Measurements from ENCODE around the gene MMP24. TPM values are rescaled to one million over a fixed set of nuclear protein-coding genes. Genes with fewer than 3 reads are reported as not detected.

The MMP24 gene
- total RNA-seq, 2 donors from 2014 or later = not detected

- DNase-seq (ENCODE audit: low spot score in 2 of 2) = no peak
- peak overlapping the region in 1 of 2 donors; percentile 81 for H3K27ac Mint-ChIP-seq
- H3K9me3 Mint-ChIP-seq = no peaks in the 10 kb centered on the region
- H3K36me3 Mint-ChIP-seq = no peaks in the 10 kb centered on the region
- no peak for ATAC-seq
Observed at GRCh38 chr20:35292504-35293285, 66.2 kb downstream of the MMP24 start.

DNA sequence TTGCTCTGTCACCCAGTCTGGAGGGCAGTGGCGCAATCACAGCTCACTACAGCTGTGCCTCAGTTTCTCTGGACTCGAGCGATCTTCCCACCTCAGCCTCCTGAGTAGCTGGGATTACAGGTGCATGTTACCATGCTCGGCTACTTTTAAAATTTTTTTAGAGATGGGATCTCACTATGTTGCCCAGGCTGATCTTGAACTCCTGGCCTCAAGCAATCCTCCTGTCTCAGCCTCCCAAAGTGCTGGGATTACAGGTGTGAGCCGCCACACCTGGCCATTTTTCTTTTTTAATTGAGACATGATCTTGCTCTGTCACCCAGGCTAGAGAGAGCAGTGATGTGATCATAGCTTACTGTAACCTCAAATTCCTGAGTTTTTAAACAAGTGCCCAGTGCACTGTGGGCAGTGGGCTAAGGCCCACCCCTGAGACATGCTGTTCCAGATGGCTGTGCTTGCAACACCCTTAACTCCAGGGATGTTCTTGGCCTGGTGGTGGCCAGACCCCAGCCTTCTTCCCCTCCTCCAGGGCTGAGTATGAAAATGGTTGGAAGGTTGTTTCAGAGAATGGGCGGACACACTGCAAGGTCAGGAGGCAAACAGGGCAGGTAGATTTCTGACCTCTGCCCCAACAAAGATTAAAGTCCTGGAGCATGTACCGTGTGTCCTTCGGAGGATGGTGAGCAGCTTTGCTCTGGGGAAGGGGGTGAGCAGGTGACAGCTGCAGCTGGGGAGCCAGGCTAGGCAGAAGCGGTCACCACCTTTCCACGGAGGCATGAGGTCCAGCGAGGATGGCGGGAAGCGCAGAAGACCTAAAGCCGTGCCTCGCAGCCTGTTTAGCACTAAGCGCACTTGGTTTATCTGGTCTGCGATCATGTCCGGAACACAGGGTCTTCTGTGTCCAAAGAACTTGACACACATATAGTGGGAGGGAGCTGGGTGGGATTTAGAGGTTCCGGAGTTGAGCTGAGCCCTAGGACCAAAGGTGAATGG, 67.1 kb downstream of the MMP24 start:
- no peak overlapping the region for H3K27ac Mint-ChIP-seq
- ATAC-seq (no peak), DNase-seq (ENCODE audit: low spot score in 2 of 2) (no peak)
- no peaks in the 10 kb centered on the region for H3K36me3 Mint-ChIP-seq
- no peaks in the 10 kb centered on the region for H3K9me3 Mint-ChIP-seq

DNA sequence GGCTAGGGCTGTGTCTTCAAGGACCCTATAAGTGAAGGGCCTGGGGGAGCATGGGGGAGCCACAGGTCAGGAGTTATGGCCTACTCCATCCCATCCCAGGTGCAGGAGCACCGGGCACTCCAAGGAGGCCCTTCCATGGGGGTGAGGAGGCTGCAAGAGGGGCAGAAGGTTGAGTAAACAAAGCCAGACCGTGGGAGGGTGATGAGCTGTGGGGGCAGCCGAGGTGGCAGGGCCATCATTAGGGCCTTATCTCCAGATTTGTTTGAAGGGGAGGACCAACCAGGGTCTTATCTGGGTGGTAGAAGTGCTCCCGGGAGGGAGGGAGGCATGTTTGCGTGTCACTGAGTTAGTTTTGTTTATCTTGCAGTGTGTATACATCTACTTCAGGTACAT, 67.8 kb downstream of the MMP24 start:
- Mint-ChIP-seq H3K36me3 (no peaks in the 10 kb centered on the region), H3K27ac (no peak overlapping the region), H3K9me3 (no peaks in the 10 kb centered on the region)
- DNase-seq (ENCODE audit: low spot score in 2 of 2) (no peak), ATAC-seq (no peak)

GRCh38 chr20:35295058-35295457, 68.6 kb downstream of the MMP24 start:
- Mint-ChIP-seq H3K36me3 (no peaks in the 10 kb centered on the region), H3K9me3 (no peaks in the 10 kb centered on the region), H3K27ac (no peak overlapping the region)
- ATAC-seq = no peak
- DNase-seq (ENCODE audit: low spot score in 2 of 2) = no peak

- DNase-seq (ENCODE audit: low spot score in 2 of 2) = no peak
- H3K36me3 Mint-ChIP-seq = no peaks in the 10 kb centered on the region
- H3K27ac Mint-ChIP-seq = no peak overlapping the region
- no peak for ATAC-seq
- no peaks in the 10 kb centered on the region for H3K9me3 Mint-ChIP-seq
Observed at GRCh38 chr20:35295674-35296073, 69.2 kb downstream of the MMP24 start.

DNA sequence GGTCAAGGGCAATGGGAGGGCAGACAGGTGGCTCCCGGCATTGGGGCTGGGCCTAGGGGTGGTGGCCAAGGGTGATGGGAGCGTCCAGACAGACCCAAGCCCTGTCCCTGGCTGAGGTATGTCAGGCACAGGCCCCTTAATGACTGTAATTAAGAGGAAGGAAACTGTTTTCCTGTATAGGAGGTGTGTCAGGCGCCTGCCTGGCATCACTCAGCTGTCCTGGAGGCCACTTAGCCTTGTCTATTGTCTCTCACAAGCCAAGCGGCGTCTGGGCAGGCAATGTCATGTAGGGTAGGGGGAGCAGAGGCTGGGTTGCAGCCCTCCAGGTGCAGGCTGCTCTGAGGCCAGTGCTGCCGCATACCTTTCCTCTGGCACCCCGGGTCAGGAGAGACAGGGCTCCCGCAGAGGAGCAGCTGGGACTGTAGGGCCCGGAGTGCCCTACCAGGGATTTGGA, 69.6 kb downstream of the MMP24 start:
- no peaks in the 10 kb centered on the region for H3K36me3 Mint-ChIP-seq
- DNase-seq (ENCODE audit: low spot score in 2 of 2) (no peak), ATAC-seq (no peak)
- H3K27ac Mint-ChIP-seq = peak overlapping the region in 1 of 2 donors; percentile 62
- H3K9me3 Mint-ChIP-seq = no peaks in the 10 kb centered on the region

DNA sequence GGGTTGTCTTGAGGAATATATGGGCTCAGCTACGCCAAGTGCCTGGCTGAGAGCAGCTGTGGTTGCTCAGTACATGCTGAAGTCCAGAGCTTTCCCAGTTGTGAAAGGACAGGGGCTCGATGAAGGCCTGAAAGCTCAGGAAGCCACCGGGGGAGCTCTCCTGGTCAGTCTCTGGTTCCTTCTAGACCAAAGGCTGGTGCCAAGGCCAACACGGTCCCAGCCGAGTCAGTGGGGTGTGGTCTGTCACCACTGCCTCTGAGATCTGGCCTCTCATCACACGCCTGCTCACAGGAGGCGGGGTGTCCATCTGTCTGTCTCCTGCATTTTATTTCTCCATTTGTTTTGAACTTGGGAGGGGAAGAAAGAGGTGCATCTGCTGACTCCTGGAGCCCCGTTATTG, 70.7 kb downstream of the MMP24 start:
- ATAC-seq = no peak
- Mint-ChIP-seq H3K9me3 (no peaks in the 10 kb centered on the region), H3K36me3 (no peaks in the 10 kb centered on the region), H3K27ac (no peak overlapping the region)
- DNase-seq (ENCODE audit: low spot score in 2 of 2) = no peak

GRCh38 chr20:35297740-35298139, 71.2 kb downstream of the MMP24 start:
- Mint-ChIP-seq H3K27ac (no peak overlapping the region), H3K9me3 (no peaks in the 10 kb centered on the region), H3K36me3 (no peaks in the 10 kb centered on the region)
- ATAC-seq (no peak), DNase-seq (ENCODE audit: low spot score in 2 of 2) (no peak)

DNA sequence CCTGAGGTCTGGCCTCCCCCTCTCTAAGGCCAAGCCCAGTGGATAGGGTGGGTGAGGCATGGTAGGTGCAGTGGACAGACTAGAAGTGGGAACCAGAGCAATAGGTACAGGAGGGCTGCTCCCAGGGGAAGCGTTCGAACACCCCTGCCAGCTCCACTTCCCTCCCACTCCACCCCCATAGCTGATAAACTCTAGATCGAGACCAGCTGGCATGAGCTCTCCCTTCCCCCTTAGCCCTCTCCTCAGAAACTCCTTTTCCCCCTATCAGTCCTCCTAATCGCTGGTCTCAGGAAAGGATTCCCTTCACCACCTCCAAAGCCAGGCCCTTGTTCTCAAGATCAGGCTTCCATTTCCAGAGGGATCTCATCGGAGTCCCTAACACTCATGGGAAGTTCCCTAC, 71.8 kb downstream of the MMP24 start:
- no peak for ATAC-seq

DNA sequence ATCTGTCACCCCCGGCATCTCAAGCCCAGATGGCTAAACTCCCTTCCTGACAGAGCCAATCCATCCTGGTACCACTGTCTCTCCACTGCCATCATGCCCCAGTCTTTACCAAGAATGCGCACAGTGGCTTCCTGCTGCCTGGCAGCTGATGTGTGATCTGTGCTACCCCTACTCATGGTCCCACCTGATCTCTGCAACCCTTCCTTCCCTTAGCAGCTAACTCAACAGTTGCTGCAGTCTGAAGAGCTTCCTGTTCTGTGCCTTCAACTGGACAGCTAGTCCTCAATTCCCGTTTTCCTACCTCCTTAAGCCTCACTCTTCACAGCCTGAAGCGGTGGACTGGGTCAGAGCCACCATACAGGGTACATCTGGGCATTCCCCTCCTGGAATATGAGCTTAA, 73.3 kb downstream of the MMP24 start:
- DNase-seq (ENCODE audit: low spot score in 2 of 2) (no peak), ATAC-seq (no peak)
- Mint-ChIP-seq H3K9me3 (no peaks in the 10 kb centered on the region), H3K27ac (peak overlapping the region in 1 of 2 donors; percentile 46), H3K36me3 (no peaks in the 10 kb centered on the region)

More for the DNA sequence above, 71.8 kb downstream of the MMP24 start:
- Mint-ChIP-seq H3K36me3 (no peaks in the 10 kb centered on the region), H3K27ac (no peak overlapping the region), H3K9me3 (no peaks in the 10 kb centered on the region)
- no peak for DNase-seq (ENCODE audit: low spot score in 2 of 2)

- no peak for DNase-seq (ENCODE audit: low spot score in 2 of 2)
- no peak overlapping the region for H3K27ac Mint-ChIP-seq
- peaks cover 0 to 2% of the 10 kb centered on the region in 2 donors for H3K36me3 Mint-ChIP-seq
- ATAC-seq = no peak
- no peaks in the 10 kb centered on the region for H3K9me3 Mint-ChIP-seq
Observed at GRCh38 chr20:35300469-35301262, 74.2 kb downstream of the MMP24 start.

DNA sequence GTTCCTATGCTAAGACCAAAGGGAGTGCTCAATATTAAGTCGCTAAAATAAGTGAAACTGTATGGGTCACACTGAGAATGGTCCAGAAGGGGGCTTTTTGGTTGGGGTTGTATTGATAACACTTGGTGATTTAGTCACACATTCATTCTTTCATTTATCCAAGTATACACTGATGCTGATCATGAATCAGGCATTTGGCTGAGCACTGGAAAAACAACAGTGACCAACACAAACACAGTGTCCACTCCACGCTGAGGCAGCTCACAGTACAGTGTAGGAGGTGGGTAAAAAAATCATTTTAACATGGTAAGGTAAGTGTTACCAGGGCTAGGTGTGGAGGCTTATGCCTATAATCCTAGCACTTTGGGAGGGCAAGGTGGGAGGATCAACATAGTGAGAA, 74.9 kb downstream of the MMP24 start:
- no peak overlapping the region for H3K27ac Mint-ChIP-seq
- peaks cover 0 to 7% of the 10 kb centered on the region in 2 donors for H3K36me3 Mint-ChIP-seq
- DNase-seq (ENCODE audit: low spot score in 2 of 2) = no peak
- ATAC-seq = no peak
- H3K9me3 Mint-ChIP-seq = no peaks in the 10 kb centered on the region

GRCh38 chr20:35302421-35303335, 76.2 kb downstream of the MMP24 start:
- Mint-ChIP-seq H3K9me3 (no peaks in the 10 kb centered on the region), H3K27ac (no peak overlapping the region), H3K36me3 (peaks cover 0 to 7% of the 10 kb centered on the region in 2 donors)
- DNase-seq (ENCODE audit: low spot score in 2 of 2) (no peak), ATAC-seq (peak in 1 of 2 donors; percentile 3)

GRCh38 chr20:35303382-35303734, 76.9 kb downstream of the MMP24 start:
- DNase-seq (ENCODE audit: low spot score in 2 of 2) (no peak), ATAC-seq (peak in 1 of 2 donors; percentile 9)
- peak overlapping the region in 1 of 2 donors; percentile 28 for H3K27ac Mint-ChIP-seq
- peaks cover 0 to 7% of the 10 kb centered on the region in 2 donors for H3K36me3 Mint-ChIP-seq
- no peaks in the 10 kb centered on the region for H3K9me3 Mint-ChIP-seq

- ATAC-seq (peak; percentile 37 to 57), DNase-seq (ENCODE audit: low spot score in 2 of 2) (peak; percentile 79 to 88)
- Mint-ChIP-seq H3K36me3 (peaks cover 0 to 7% of the 10 kb centered on the region in 2 donors), H3K9me3 (no peaks in the 10 kb centered on the region), H3K27ac (peak overlapping the region in 1 of 2 donors; percentile 28)
Observed at GRCh38 chr20:35303735-35304491, 77.4 kb downstream of the MMP24 start.
